Hepatocyte (in vitro differentiated cells): ENCODE data around the gene RBM12. TPM values are rescaled to one million over a fixed set of nuclear protein-coding genes. Genes with fewer than 3 reads are reported as not detected.

Experiments
- DNase-seq: peaks from one replicate; pipeline ENCODE4 v3.0.0-alpha.2; 2016; ENCODE audit warnings: low spot score
- H2AFZ ChIP-seq: fragments of 200-600 bp; sonication (generic); 2 replicates; pipeline ENCODE4 v1.6.0; 2016; ENCODE audit warnings: antibody characterized with exemption, mild to moderate bottlenecking
- H3K27ac ChIP-seq: fragments of 200-600 bp; sonication (generic); 2 replicates; pipeline ENCODE4 v1.5.1; 2016; ENCODE audit warnings: mild to moderate bottlenecking
- H3K27me3 ChIP-seq: fragments of 200-600 bp; sonication (generic); 2 replicates; pipeline ENCODE4 v1.6.1; 2016
- H3K36me3 ChIP-seq: fragments of 200-600 bp; sonication (generic); replicated peaks from 2 replicates; pipeline ENCODE4 v1.5.1; 2016; ENCODE audit warnings: low read depth; ENCODE audit not compliant: insufficient read depth
- H3K4me1 ChIP-seq: fragments of 200-600 bp; sonication (generic); 2 replicates; pipeline ENCODE4 v1.5.1; 2016; ENCODE audit warnings: mild to moderate bottlenecking, moderate library complexity; ENCODE audit not compliant: insufficient read depth
- H3K4me2 ChIP-seq: fragments of 200-600 bp; sonication (generic); 2 replicates; pipeline ENCODE4 v1.6.0; 2016
- H3K4me3 ChIP-seq: fragments of 200-600 bp; sonication (generic); 2 replicates; pipeline ENCODE4 v1.5.1; 2016; ENCODE audit warnings: mild to moderate bottlenecking
- H3K79me2 ChIP-seq: fragments of 200-600 bp; sonication (generic); 2 replicates; pipeline ENCODE4 v1.6.0; 2017; ENCODE audit warnings: mild to moderate bottlenecking
- H3K9me2 ChIP-seq: fragments of 200-600 bp; sonication (generic); replicated peaks from 2 replicates; pipeline ENCODE4 v1.6.0; 2017; ENCODE audit warnings: mild to moderate bottlenecking; ENCODE audit not compliant: insufficient read depth
- H3K9me3 ChIP-seq: fragments of 200-600 bp; sonication (generic); 2 replicates; pipeline ENCODE4 v1.5.1; 2016; ENCODE audit warnings: low read depth, mild to moderate bottlenecking
- H4K20me1 ChIP-seq: fragments of 200-600 bp; sonication (generic); 2 replicates; pipeline ENCODE4 v1.6.0; 2016; ENCODE audit warnings: mild to moderate bottlenecking; ENCODE audit not compliant: insufficient read depth, poor library complexity, severe bottlenecking
- EZH2 ChIP-seq: fragments of 200-600 bp; sonication (generic); IDR thresholded peaks from 2 replicates; pipeline ENCODE4 v1.6.1; 2016; ENCODE audit warnings: antibody characterized with exemption, mild to moderate bottlenecking, borderline replicate concordance
- EZH2phosphoT487 ChIP-seq: fragments of 200-600 bp; sonication (generic); IDR thresholded peaks from one replicate; pipeline ENCODE4 v1.6.1; 2018; ENCODE audit warnings: antibody characterized with exemption, mild to moderate bottlenecking, low read depth, moderate library complexity; ENCODE audit not compliant: unreplicated experiment, severe bottlenecking
- WGBS: methylation state at CpG from one replicate; pipeline ENCODE4 v1.1.6; 2016; ENCODE audit warnings: low lambda C conversion rate; ENCODE audit errors: missing lambda C conversion rate; 5-methylcytosine and 5-hydroxymethylcytosine counted together
- polyA plus RNA-seq: library from polyadenylated mRNA; unstranded; fragments of >200 nt; fragmentation: Nextera tagmentation; extraction: Ambion mirVana; gene quantifications from 2 replicates; pipeline ENCODE4 v1.2.1, GENCODE V29; 2016
- total RNA-seq: library from RNA; depleted of rRNA; stranded (reverse); fragments of >200 nt; gene quantifications from 2 replicates; pipeline ENCODE4 v1.2.3, GENCODE V29; 2014
- TF ChIP-seq, protein P1 (sequence below): fragments of 200-600 bp; sonication (generic); IDR thresholded peaks from 2 replicates; pipeline ENCODE4 v1.5.1; 2016; ENCODE audit warnings: antibody characterized with exemption, mild to moderate bottlenecking; ENCODE audit not compliant: poor library complexity

The RBM12 gene
- total and polyA plus RNA-seq, 2 experiments from 2014 or later: 22.5 to 57.3 TPM

DNA sequence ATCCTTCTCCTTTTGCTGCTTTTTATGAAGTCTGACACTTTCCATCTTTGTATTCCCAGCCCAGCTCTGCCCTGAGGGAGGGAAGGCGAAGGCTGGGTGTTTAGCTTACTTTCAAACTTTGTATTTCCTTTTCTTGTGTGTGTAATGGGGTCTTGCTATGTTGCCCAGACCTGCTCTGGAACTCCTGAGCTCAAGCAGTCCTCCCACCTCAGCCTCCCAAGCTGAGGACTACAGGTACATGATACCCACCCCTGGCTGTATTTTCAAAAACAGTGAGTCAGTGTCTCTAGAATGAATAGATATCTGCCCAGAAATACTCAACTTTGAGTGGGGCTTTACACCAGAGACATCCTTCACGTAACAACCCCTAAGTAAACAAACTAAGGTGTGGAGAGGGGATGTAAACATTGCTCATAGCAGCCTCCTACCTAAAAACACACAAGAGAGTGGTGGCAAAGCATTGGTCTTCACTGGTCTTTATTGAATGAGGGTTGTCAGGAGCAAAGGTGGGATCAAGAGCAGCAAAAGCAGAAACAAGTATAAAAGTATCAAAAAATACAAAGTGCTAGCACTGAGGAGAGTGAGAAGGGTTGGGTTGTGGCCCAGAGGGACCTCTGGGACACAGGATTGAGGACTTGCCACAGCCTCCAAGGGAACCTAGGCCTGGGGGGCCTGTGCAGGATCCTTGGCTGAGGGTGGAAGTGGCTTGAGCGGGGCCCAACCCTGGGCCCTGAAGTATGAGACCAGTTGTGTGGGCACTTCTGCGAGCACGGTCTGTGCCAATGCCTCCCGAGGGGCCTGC is 38.9 kb downstream of the RBM12 start:
- TF ChIP-seq EZH2 (no peak), EZH2phosphoT487 (no peak)
- TF ChIP-seq, protein P1, sequence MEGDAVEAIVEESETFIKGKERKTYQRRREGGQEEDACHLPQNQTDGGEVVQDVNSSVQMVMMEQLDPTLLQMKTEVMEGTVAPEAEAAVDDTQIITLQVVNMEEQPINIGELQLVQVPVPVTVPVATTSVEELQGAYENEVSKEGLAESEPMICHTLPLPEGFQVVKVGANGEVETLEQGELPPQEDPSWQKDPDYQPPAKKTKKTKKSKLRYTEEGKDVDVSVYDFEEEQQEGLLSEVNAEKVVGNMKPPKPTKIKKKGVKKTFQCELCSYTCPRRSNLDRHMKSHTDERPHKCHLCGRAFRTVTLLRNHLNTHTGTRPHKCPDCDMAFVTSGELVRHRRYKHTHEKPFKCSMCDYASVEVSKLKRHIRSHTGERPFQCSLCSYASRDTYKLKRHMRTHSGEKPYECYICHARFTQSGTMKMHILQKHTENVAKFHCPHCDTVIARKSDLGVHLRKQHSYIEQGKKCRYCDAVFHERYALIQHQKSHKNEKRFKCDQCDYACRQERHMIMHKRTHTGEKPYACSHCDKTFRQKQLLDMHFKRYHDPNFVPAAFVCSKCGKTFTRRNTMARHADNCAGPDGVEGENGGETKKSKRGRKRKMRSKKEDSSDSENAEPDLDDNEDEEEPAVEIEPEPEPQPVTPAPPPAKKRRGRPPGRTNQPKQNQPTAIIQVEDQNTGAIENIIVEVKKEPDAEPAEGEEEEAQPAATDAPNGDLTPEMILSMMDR: no peak
- H2AFZ ChIP-seq: no peak overlapping the region
- peaks cover 4% of the 10 kb centered on the region for H3K36me3 ChIP-seq
- WGBS: 95% methylated on average over 6 of the region's 6 CpGs
- H3K27me3 ChIP-seq: no peaks in the 10 kb centered on the region
- DNase-seq: no peak
- H3K79me2 ChIP-seq: no peaks in the 10 kb centered on the region
- H3K9me2 ChIP-seq: no peaks in the 10 kb centered on the region
- no peaks in the 10 kb centered on the region for H3K9me3 ChIP-seq
- H3K4me1 ChIP-seq: no peaks in the 10 kb centered on the region
- no peak overlapping the region for H3K4me2 ChIP-seq
- no peak overlapping the region for H3K27ac ChIP-seq
- no peaks in the 10 kb centered on the region for H4K20me1 ChIP-seq
- H3K4me3 ChIP-seq: no peak overlapping the region

DNA sequence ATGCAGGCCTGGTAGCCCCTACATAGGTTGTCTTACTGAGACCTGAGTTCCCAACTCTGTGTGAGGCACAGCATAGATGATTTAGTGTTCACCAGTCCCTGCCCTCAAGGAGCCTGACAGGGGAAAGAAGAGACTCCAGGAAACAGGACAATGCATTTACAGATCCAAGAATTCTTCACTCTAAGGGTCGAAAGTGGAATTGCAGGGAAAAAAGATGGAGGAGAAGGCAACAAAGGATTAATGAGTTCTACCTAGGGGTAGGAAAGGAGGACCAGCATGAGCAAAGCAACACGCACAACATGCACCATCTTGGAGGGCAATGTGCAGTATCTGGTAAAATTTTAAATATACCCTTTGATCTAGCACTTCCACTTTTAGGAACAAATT is 43.1 kb downstream of the RBM12 start:
- no peak for TF ChIP-seq EZH2
- TF ChIP-seq, protein P1: no peak
- H3K79me2 ChIP-seq: no peaks in the 10 kb centered on the region
- H3K9me3 ChIP-seq: no peaks in the 10 kb centered on the region
- H3K4me3 ChIP-seq: no peak overlapping the region
- H4K20me1 ChIP-seq: no peaks in the 10 kb centered on the region
- H3K9me2 ChIP-seq: no peaks in the 10 kb centered on the region
- H2AFZ ChIP-seq: no peak overlapping the region
- no peaks in the 10 kb centered on the region for H3K36me3 ChIP-seq
- no peak overlapping the region for H3K4me2 ChIP-seq
- peaks cover 8% of the 10 kb centered on the region for H3K4me1 ChIP-seq
- no peak for DNase-seq
- no peaks in the 10 kb centered on the region for H3K27me3 ChIP-seq
- H3K27ac ChIP-seq: no peak overlapping the region
- 90% methylated on average over 2 of the region's 2 CpGs for WGBS

DNA sequence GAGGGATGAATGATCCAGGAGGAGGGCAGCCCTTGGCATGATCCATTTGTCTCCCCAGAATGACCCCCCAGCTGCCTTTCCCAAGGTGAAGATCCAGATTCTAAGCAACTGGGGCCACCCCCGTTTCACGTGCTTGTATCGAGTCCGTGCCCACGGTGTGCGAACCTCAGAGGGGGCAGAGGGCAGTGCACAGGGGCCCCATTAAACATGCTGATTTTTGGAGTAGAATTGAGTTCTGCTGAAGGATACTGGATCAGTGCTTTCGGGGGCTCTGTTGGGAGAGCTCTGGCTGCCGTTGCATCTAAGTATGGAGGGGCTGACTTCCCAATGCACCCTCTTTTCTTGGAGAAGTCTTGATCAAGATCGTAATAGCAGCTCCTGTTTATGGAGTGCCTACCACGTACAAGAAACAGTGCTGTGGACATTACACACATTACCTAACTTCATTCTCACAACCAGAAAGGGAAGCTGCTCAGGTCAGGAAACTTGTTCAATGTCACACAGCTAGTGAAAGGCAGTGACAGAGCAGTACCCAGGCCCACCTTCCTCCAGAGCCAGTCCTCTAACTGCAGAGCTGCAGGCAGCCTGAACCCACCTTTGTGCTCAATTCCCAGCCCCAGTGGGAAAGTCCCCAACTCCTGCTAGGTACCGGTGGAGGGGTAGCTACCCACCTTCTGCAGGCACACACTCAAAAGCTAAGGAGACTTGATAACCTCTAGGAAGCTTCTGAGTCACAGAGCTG is 43.7 kb downstream of the RBM12 start:
- TF ChIP-seq, protein P1: no peak
- TF ChIP-seq EZH2phosphoT487: no peak
- TF ChIP-seq EZH2: no peak

More for the DNA sequence above, 43.7 kb downstream of the RBM12 start:
- no peak overlapping the region for H3K4me3 ChIP-seq
- no peaks in the 10 kb centered on the region for H4K20me1 ChIP-seq
- H3K9me3 ChIP-seq: no peaks in the 10 kb centered on the region
- no peaks in the 10 kb centered on the region for H3K79me2 ChIP-seq
- H3K9me2 ChIP-seq: no peaks in the 10 kb centered on the region
- no peaks in the 10 kb centered on the region for H3K36me3 ChIP-seq
- no peak overlapping the region for H3K4me2 ChIP-seq
- peaks cover 8% of the 10 kb centered on the region for H3K4me1 ChIP-seq
- no peak overlapping the region for H3K27ac ChIP-seq
- no peak for DNase-seq
- H3K27me3 ChIP-seq: no peaks in the 10 kb centered on the region
- no peak overlapping the region for H2AFZ ChIP-seq
- WGBS: 97% methylated on average over 11 of the region's 11 CpGs
